IMR-90 (cell line): ENCODE results near the gene PTPN23. TPM values are rescaled to one million over a fixed set of nuclear protein-coding genes. Genes with fewer than 3 reads are reported as not detected.

Source experiments
- ATAC-seq: fragments of 200-7000 bp; cut with Tn5 transposase; 2 replicates; pipeline ENCODE4 v1.9.1; 2020; ENCODE audit warnings: low read depth, mild to moderate bottlenecking, moderate library complexity
- BruUV-seq: library from RNA; stranded (reverse); fragments of 400-500 nt; replicated peaks from 2 replicates; lab custom pipeline; 2021; lab: Mats Ljungman, UMichigan
- CTCF ChIA-PET: fragments of 300-600 bp; formaldehyde crosslinking; extraction: SDS; loops from one replicate; lab custom pipeline; 2021; ENCODE audit warnings: antibody characterized with exemption; lab: Yijun Ruan, JAX
- POLR2A ChIA-PET: fragments of 300-600 bp; sonication (Branson Sonifier 250); formaldehyde crosslinking; loops from one replicate; lab custom pipeline; 2022; ENCODE audit warnings: antibody characterized with exemption; ENCODE audit not compliant: unreplicated experiment; lab: Charles Lee
- DNase-seq: peaks from one replicate; pipeline ENCODE4 v3.0.0; 2013
- H2AFZ ChIP-seq: replicated peaks from 2 replicates; pipeline ENCODE3; 2013; ENCODE audit warnings: low read length, mild to moderate bottlenecking; ENCODE audit not compliant: poor library complexity
- H2AK5ac ChIP-seq: 2 replicates; pipeline ENCODE4 v1.6.1; 2013; ENCODE audit warnings: low read depth, low read length, inconsistent platforms
- H2AK9ac ChIP-seq: replicated peaks from 2 replicates; pipeline ENCODE3; 2013; ENCODE audit warnings: mild to moderate bottlenecking, low read depth, low read length, moderate library complexity; ENCODE audit not compliant: poor library complexity
- H2BK120ac ChIP-seq: 2 replicates; pipeline ENCODE4 v1.6.1; 2013; ENCODE audit warnings: low read depth, low read length, inconsistent platforms
- H2BK15ac ChIP-seq: 3 replicates; pipeline ENCODE4 v1.6.1; 2013; ENCODE audit warnings: low read depth, low read length, inconsistent platforms
- H2BK20ac ChIP-seq: 2 replicates; pipeline ENCODE4 v1.6.1; 2013; ENCODE audit warnings: low read depth, mild to moderate bottlenecking, inconsistent platforms, low read length, moderate library complexity
- H2BK5ac ChIP-seq: 2 replicates; pipeline ENCODE4 v1.6.1; 2013; ENCODE audit warnings: mild to moderate bottlenecking, low read depth, low read length, inconsistent platforms; ENCODE audit not compliant: poor library complexity, severe bottlenecking
- H3K14ac ChIP-seq: replicated peaks from 2 replicates; pipeline ENCODE4 v1.6.1; 2013; ENCODE audit warnings: low read depth, low read length, inconsistent platforms
- H3K18ac ChIP-seq: 2 replicates; pipeline ENCODE4 v1.6.1; 2013; ENCODE audit warnings: low read depth, low read length, control low read depth
- H3K23ac ChIP-seq: 2 replicates; pipeline ENCODE4 v1.6.1; 2013; ENCODE audit warnings: low read depth, low read length, inconsistent platforms
- H3K27ac ChIP-seq: 2 replicates; pipeline ENCODE4 v1.5.1; 2013; ENCODE audit warnings: mild to moderate bottlenecking, control low read depth, low read length; ENCODE audit not compliant: insufficient read depth
- H3K27me3 ChIP-seq: 2 replicates; pipeline ENCODE4 v1.6.1; 2013; ENCODE audit warnings: low read length; ENCODE audit not compliant: control insufficient read depth, insufficient read depth
- H3K36me3 ChIP-seq: 2 replicates; pipeline ENCODE4 v1.6.1; 2013; ENCODE audit warnings: low read length, mixed read lengths; ENCODE audit not compliant: control insufficient read depth, insufficient read depth
- H3K4ac ChIP-seq: 2 replicates; pipeline ENCODE4 v1.6.1; 2013; ENCODE audit warnings: low read depth, low read length, inconsistent platforms
- H3K4me1 ChIP-seq: 2 replicates; pipeline ENCODE4 v1.6.1; 2013; ENCODE audit warnings: low read length, mixed read lengths; ENCODE audit not compliant: control insufficient read depth, insufficient read depth
- H3K4me2 ChIP-seq: 2 replicates; pipeline ENCODE4 v1.6.1; 2013; ENCODE audit warnings: low read depth, mild to moderate bottlenecking, control low read depth, low read length, moderate library complexity
- H3K4me3 ChIP-seq: 2 replicates; pipeline ENCODE4 v1.5.1; 2013; ENCODE audit warnings: low read depth, mild to moderate bottlenecking, control low read depth, low read length, moderate library complexity; ENCODE audit not compliant: insufficient read depth
- H3K56ac ChIP-seq: 2 replicates; pipeline ENCODE4 v1.6.1; 2013; ENCODE audit warnings: low read length, inconsistent platforms; ENCODE audit not compliant: insufficient read depth; ENCODE audit errors: extremely low read depth
- H3K79me1 ChIP-seq, 2 experiments: 2 replicates each; pipeline ENCODE4 v1.6.1; 2013; ENCODE audit warnings: low read length in 2 of 2, inconsistent platforms in 1 of 2, low read depth in 1 of 2
- H3K9ac ChIP-seq: 2 replicates; pipeline ENCODE4 v1.6.1; 2013; ENCODE audit warnings: low read depth, low read length, control low read depth
- H3K9me1 ChIP-seq: 2 replicates; pipeline ENCODE4 v1.6.1; 2013; ENCODE audit warnings: low read length, inconsistent platforms; ENCODE audit not compliant: insufficient read depth
- H3K9me3 ChIP-seq: 2 replicates; pipeline ENCODE4 v1.6.1; 2013; ENCODE audit warnings: low read length; ENCODE audit not compliant: control insufficient read depth, insufficient read depth
- H4K20me1 ChIP-seq: 2 replicates; pipeline ENCODE4 v1.6.1; 2013; ENCODE audit warnings: low read length, inconsistent platforms; ENCODE audit not compliant: insufficient read depth
- H4K5ac ChIP-seq: 2 replicates; pipeline ENCODE4 v1.6.1; 2013; ENCODE audit warnings: mild to moderate bottlenecking, low read depth, low read length, control low read depth
- H4K8ac ChIP-seq, 2 experiments: 2 replicates each; pipeline ENCODE4 v1.6.1; 2013; ENCODE audit warnings: low read depth in 2 of 2, low read length in 2 of 2, control low read depth in 1 of 2, inconsistent platforms in 1 of 2
- H4K91ac ChIP-seq: 2 replicates; pipeline ENCODE4 v1.6.1; 2013; ENCODE audit warnings: low read depth, low read length, inconsistent platforms; ENCODE audit not compliant: insufficient read depth
- BHLHE40 ChIP-seq: fragments of 150-350 bp; IDR thresholded peaks from 2 replicates; pipeline ENCODE4 v1.6.1; 2016; ENCODE audit warnings: mild to moderate bottlenecking, low read depth, low read length
- CEBPB ChIP-seq: IDR thresholded peaks from 2 replicates; pipeline ENCODE4 v1.6.1; 2012; ENCODE audit warnings: low read depth, low read length, improper control_type of control experiment
- CHD1 ChIP-seq: IDR thresholded peaks from 2 replicates; pipeline ENCODE4 v1.6.1; 2012; ENCODE audit warnings: low read depth, low read length, improper control_type of control experiment
- ELK1 ChIP-seq: fragments of 150-350 bp; IDR thresholded peaks from 2 replicates; pipeline ENCODE4 v1.6.1; 2016; ENCODE audit warnings: low read depth, mild to moderate bottlenecking, low read length, moderate library complexity, borderline replicate concordance
- MAFK ChIP-seq: IDR thresholded peaks from 2 replicates; pipeline ENCODE4 v1.6.1; 2012; ENCODE audit warnings: low read depth, low read length, improper control_type of control experiment
- MAZ ChIP-seq: IDR thresholded peaks from 2 replicates; pipeline ENCODE4 v1.6.1; 2012; ENCODE audit warnings: low read depth, mild to moderate bottlenecking, low read length, improper control_type of control experiment, moderate library complexity, borderline replicate concordance
- MXI1 ChIP-seq: IDR thresholded peaks from 2 replicates; pipeline ENCODE4 v1.6.1; 2012; ENCODE audit warnings: low read depth, mild to moderate bottlenecking, low read length, moderate library complexity, borderline replicate concordance
- NFE2L2 ChIP-seq: fragments of 150-350 bp; IDR thresholded peaks from 2 replicates; pipeline ENCODE4 v1.6.1; 2016; ENCODE audit warnings: low read depth, mild to moderate bottlenecking, low read length
- RAD21 ChIP-seq: IDR thresholded peaks from 2 replicates; pipeline ENCODE4 v1.6.1; 2012; ENCODE audit warnings: low read length, improper control_type of control experiment
- RFX5 ChIP-seq: IDR thresholded peaks from 2 replicates; pipeline ENCODE4 v1.8.0; 2012; ENCODE audit warnings: low read depth, mild to moderate bottlenecking, low read length, moderate library complexity
- SMC3 ChIP-seq: fragments of 150-350 bp; IDR thresholded peaks from 2 replicates; pipeline ENCODE4 v1.6.1; 2016; ENCODE audit warnings: low read depth, mild to moderate bottlenecking, antibody characterized with exemption, low read length, moderate library complexity
- WGBS, 2 experiments: methylation state at CpG; one replicate each; pipeline versions ENCODE4 v1.1.5 to v1.1.7; 2013; ENCODE audit warnings: missing lambda C conversion rate in 2 of 2; ENCODE audit not compliant: insufficient read length in 1 of 2; ENCODE audit errors: extremely low coverage in 2 of 2; 5-methylcytosine and 5-hydroxymethylcytosine counted together
- dilution Hi-C: fragments of 300-500 bp; cut with HindIII; formaldehyde crosslinking; loops from one replicate; pipeline ENCODE4 v1.14.3; 2018; ENCODE audit warnings: low sequenced_read_pairs; ENCODE audit not compliant: unreplicated experiment
- in situ Hi-C: fragments of 300-500 bp; cut with MboI; formaldehyde crosslinking; loops from 3 replicates; pipeline ENCODE4 v1.14.3; 2019; ENCODE audit warnings: low sequenced_read_pairs, inconsistent platforms, mixed read lengths
- intact Hi-C: fragments of 100-400 bp; cut with micrococcal nuclease; formaldehyde crosslinking; loops from 2 replicates; pipeline ENCODE4 v1.10.0; 2022
- polyA plus RNA-seq, 3 experiments: library from polyadenylated mRNA; depleted of rRNA; stranded (reverse); fragments of >200 nt; gene quantifications; 2 replicates each; pipeline ENCODE4 v1.2.3, GENCODE V29; 2012; ENCODE audit warnings: low replicate concordance in 1 of 3
- total RNA-seq: library from RNA; depleted of rRNA; stranded (reverse); fragments of >200 nt; gene quantifications from 2 replicates; pipeline ENCODE4 v1.2.3, GENCODE V29; 2012
- TF ChIP-seq, protein P1 (sequence below): conservative IDR thresholded peaks from 2 replicates; pipeline ENCODE4 v1.5.1; 2012; ENCODE audit warnings: mild to moderate bottlenecking, low read depth, low read length, improper control_type of control experiment

The PTPN23 gene
- total and polyA plus RNA-seq, 2 of the 4 experiments (the other 2 are of a cell fraction), result 4.5 to 15.1 TPM

GRCh38 chr3:47374587-47374986 is 6.2 kb upstream of the PTPN23 start (continued):
- TF ChIP-seq, protein P1, sequence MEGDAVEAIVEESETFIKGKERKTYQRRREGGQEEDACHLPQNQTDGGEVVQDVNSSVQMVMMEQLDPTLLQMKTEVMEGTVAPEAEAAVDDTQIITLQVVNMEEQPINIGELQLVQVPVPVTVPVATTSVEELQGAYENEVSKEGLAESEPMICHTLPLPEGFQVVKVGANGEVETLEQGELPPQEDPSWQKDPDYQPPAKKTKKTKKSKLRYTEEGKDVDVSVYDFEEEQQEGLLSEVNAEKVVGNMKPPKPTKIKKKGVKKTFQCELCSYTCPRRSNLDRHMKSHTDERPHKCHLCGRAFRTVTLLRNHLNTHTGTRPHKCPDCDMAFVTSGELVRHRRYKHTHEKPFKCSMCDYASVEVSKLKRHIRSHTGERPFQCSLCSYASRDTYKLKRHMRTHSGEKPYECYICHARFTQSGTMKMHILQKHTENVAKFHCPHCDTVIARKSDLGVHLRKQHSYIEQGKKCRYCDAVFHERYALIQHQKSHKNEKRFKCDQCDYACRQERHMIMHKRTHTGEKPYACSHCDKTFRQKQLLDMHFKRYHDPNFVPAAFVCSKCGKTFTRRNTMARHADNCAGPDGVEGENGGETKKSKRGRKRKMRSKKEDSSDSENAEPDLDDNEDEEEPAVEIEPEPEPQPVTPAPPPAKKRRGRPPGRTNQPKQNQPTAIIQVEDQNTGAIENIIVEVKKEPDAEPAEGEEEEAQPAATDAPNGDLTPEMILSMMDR, result no peak
- no peak for TF ChIP-seq BHLHE40

DNA sequence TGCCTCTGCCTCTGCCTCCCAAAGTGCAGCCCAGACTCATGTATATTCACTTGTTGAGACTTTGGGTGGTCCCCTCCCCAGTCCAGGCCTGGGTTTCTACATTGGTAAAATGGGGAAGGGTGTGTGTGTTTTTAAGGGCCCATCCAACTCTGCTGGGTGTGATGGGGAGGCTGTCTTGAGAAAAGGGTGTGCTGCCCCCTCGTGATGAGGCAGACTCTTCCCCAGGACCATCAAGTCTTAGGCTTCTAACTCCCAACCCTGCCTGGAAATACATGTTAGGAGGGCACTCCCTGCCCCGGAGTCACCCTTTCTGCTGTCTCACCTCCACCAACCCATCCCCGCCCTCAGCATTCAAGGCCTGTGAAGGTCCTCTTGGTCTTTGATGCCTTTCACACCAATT is 4.4 kb upstream of the PTPN23 start:
- CTCF ChIA-PET, result no interaction called here
- no peak for ATAC-seq
- H3K4ac ChIP-seq, result no peak overlapping the region
- in situ Hi-C loops (no loop called here), intact Hi-C loops (no loop called here), dilution Hi-C loops (no loop called here)
- POLR2A ChIA-PET, result no interaction called here
- no peak overlapping the region for H2AFZ ChIP-seq
- peaks cover 6% of the 10 kb centered on the region for H3K9me1 ChIP-seq
- no peak overlapping the region for H3K27ac ChIP-seq
- no peak overlapping the region for H2AK9ac ChIP-seq
- no peak overlapping the region for H3K4me2 ChIP-seq
- H4K91ac ChIP-seq, result no peak overlapping the region
- BruUV-seq, result no TSS peak
- WGBS, 2 experiments, result 93% methylated on average over 2 of the region's 3 CpGs; no CpG with 5 or more reads in 1 of the 2 experiments
- H4K20me1 ChIP-seq, result peaks cover under 1% of the 10 kb centered on the region; the same call in 1 of the 2 replicates
- no peak overlapping the region for H2BK120ac ChIP-seq
- no peak for DNase-seq
- no peak overlapping the region for H2BK20ac ChIP-seq
- no peak overlapping the region for H4K5ac ChIP-seq
- H3K23ac ChIP-seq, result no peak overlapping the region
- no peak overlapping the region for H3K9ac ChIP-seq
- no peak overlapping the region for H4K8ac ChIP-seq
- no peak overlapping the region for H2BK5ac ChIP-seq
- H3K4me3 ChIP-seq, result no peak overlapping the region
- H3K14ac ChIP-seq, result no peak overlapping the region
- H3K9me3 ChIP-seq, result no peaks in the 10 kb centered on the region
- H3K27me3 ChIP-seq, result no peaks in the 10 kb centered on the region
- H3K36me3 ChIP-seq, result no peaks in the 10 kb centered on the region
- no peak overlapping the region for H3K18ac ChIP-seq
- H3K4me1 ChIP-seq, result peaks cover 3% of the 10 kb centered on the region; the same call in 1 of the 2 replicates
- no peak overlapping the region for H3K56ac ChIP-seq
- H2BK15ac ChIP-seq, result no peak overlapping the region
- H3K79me1 ChIP-seq, result peaks cover 15 to 31% of the 10 kb centered on the region in 2 experiments
- H2AK5ac ChIP-seq, result no peak overlapping the region
- TF ChIP-seq RAD21 (no peak), NFE2L2 (no peak), MAZ (no peak), CEBPB (no peak), MXI1 (no peak), ELK1 (no peak), CHD1 (no peak), RFX5 (no peak), SMC3 (no peak), MAFK (no peak)
- TF ChIP-seq, protein P1, result no peak
